Liver (tissue), 9 donors: ENCODE data around the gene GTPBP8. TPM values are rescaled to one million over a fixed set of nuclear protein-coding genes. Genes with fewer than 3 reads are reported as not detected.

Experiments
- DNase-seq: peaks from one replicate; pipeline ENCODE4 v3.0.0-alpha.2; 2017; ENCODE audit warnings: low spot score
- H3K27ac ChIP-seq, 2 donors: one replicate each; pipeline ENCODE4 v1.7.0; 2013; ENCODE audit warnings: inconsistent platforms in 2 of 2, low read length in 2 of 2, control low read depth in 1 of 2, low read depth in 1 of 2, mild to moderate bottlenecking in 1 of 2
- H3K27me3 ChIP-seq, 4 donors: one replicate each; pipeline versions ENCODE4 v1.6.1 to v1.7.0; 2013; ENCODE audit warnings: low read length in 3 of 4, inconsistent platforms in 1 of 4, mild to moderate bottlenecking in 1 of 4, moderate library complexity in 1 of 4; ENCODE audit not compliant: control insufficient read depth in 4 of 4, insufficient read depth in 4 of 4
- H3K36me3 ChIP-seq, 4 donors: one replicate each; pipeline versions ENCODE4 v1.6.1 to v1.7.0; 2013; ENCODE audit warnings: low read length in 3 of 4, mild to moderate bottlenecking in 3 of 4, low read depth in 1 of 4, moderate library complexity in 1 of 4; ENCODE audit not compliant: control insufficient read depth in 4 of 4, insufficient read depth in 3 of 4
- H3K4me1 ChIP-seq, 4 donors: one replicate each; pipeline versions ENCODE4 v1.6.1 to v1.7.0; 2013; ENCODE audit warnings: low read length in 3 of 4, mild to moderate bottlenecking in 3 of 4, moderate library complexity in 1 of 4; ENCODE audit not compliant: control insufficient read depth in 4 of 4, insufficient read depth in 4 of 4
- H3K4me3 ChIP-seq, 3 donors: one replicate each; pipeline versions ENCODE4 v1.6.1 to v1.7.0; 2013; ENCODE audit warnings: low read length in 3 of 3, control low read depth in 1 of 3, low read depth in 1 of 3, mild to moderate bottlenecking in 1 of 3
- H3K9ac ChIP-seq, 2 donors: one replicate each; pipeline ENCODE4 v1.7.0; 2013; ENCODE audit warnings: low read length in 2 of 2, mild to moderate bottlenecking in 2 of 2, moderate library complexity in 2 of 2, control low read depth in 1 of 2, low read depth in 1 of 2
- H3K9me3 ChIP-seq, 4 donors: one replicate each; pipeline versions ENCODE4 v1.6.1 to v1.7.0; 2013; ENCODE audit warnings: low read length in 3 of 4; ENCODE audit not compliant: control insufficient read depth in 4 of 4
- ATF3 ChIP-seq: IDR thresholded peaks from 2 replicates; pipeline ENCODE4 v1.6.1; 2016; ENCODE audit warnings: antibody characterized with exemption
- CTCF ChIP-seq: fragments of 150-350 bp; IDR thresholded peaks from 2 replicates; pipeline ENCODE4 v1.5.1; 2017; ENCODE audit warnings: improper control_type of control experiment, low read depth, low read length; ENCODE audit not compliant: missing input control
- EGR1 ChIP-seq, 2 donors: IDR thresholded peaks; 2 replicates each; pipeline ENCODE4 v1.6.1; 2016 to 2018; ENCODE audit warnings: antibody characterized with exemption in 2 of 2, low read depth in 2 of 2
- FOXA1 ChIP-seq: IDR thresholded peaks from 2 replicates; pipeline ENCODE4 v1.6.1; 2016; ENCODE audit warnings: antibody characterized with exemption
- FOXA2 ChIP-seq: IDR thresholded peaks from 2 replicates; pipeline ENCODE4 v1.6.1; 2016; ENCODE audit warnings: antibody characterized with exemption
- HNF4A ChIP-seq, 2 donors: conservative IDR thresholded peaks; 2 replicates each; pipeline ENCODE4 v1.6.1; 2016; ENCODE audit warnings: antibody characterized with exemption in 2 of 2, mild to moderate bottlenecking in 2 of 2
- HNF4G ChIP-seq: IDR thresholded peaks from 2 replicates; pipeline ENCODE4 v1.6.1; 2016; ENCODE audit warnings: antibody characterized with exemption
- JUND ChIP-seq, 2 donors: IDR thresholded peaks; 2 replicates each; pipeline ENCODE4 v1.6.1; 2016; ENCODE audit warnings: antibody characterized with exemption in 2 of 2
- NR2F2 ChIP-seq: IDR thresholded peaks from 2 replicates; pipeline ENCODE4 v1.6.1; 2016; ENCODE audit warnings: antibody characterized with exemption
- RAD21 ChIP-seq, 2 donors: IDR thresholded peaks; 2 replicates each; pipeline ENCODE4 v1.6.1; 2016; ENCODE audit warnings: antibody characterized with exemption in 2 of 2, mild to moderate bottlenecking in 2 of 2
- REST ChIP-seq: IDR thresholded peaks from 2 replicates; pipeline ENCODE4 v1.6.1; 2016; ENCODE audit warnings: antibody characterized with exemption, mild to moderate bottlenecking
- RXRA ChIP-seq, 2 donors: IDR thresholded peaks; 2 replicates each; pipeline ENCODE4 v1.6.1; 2017 to 2018; ENCODE audit warnings: antibody characterized with exemption in 2 of 2, mild to moderate bottlenecking in 1 of 2
- SP1 ChIP-seq: IDR thresholded peaks from 2 replicates; pipeline ENCODE4 v1.6.1; 2018; ENCODE audit warnings: antibody characterized with exemption, mild to moderate bottlenecking
- TAF1 ChIP-seq: conservative IDR thresholded peaks from 2 replicates; pipeline ENCODE4 v1.6.1; 2016; ENCODE audit warnings: antibody characterized with exemption, mild to moderate bottlenecking
- YY1 ChIP-seq: IDR thresholded peaks from 2 replicates; pipeline ENCODE4 v1.6.1; 2016; ENCODE audit warnings: antibody characterized with exemption, mild to moderate bottlenecking
- WGBS: extraction: QIAGEN DNeasy Blood & Tissue Kit; methylation state at CpG from one replicate; pipeline ENCODE4 v1.1.7; 2013; 5-methylcytosine and 5-hydroxymethylcytosine counted together
- polyA plus RNA-seq, 2 donors: library from polyadenylated mRNA; stranded (reverse) in 1 of 2; unstranded in 1 of 2; fragments of 200-250 nt in 1 of 2; fragments of >200 nt in 1 of 2; fragmentation: Nextera tagmentation in 1 of 2; extraction: Ambion mirVana in 1 of 2; gene quantifications; one replicate each; pipeline versions ENCODE4 v1.2.1 to v1.2.3, GENCODE V29; 2013 to 2015
- total RNA-seq, 2 donors: library from RNA; depleted of rRNA; stranded (reverse); fragments of >200 nt; gene quantifications; one replicate each; pipeline ENCODE4 v1.2.3, GENCODE V29; 2014
- TF ChIP-seq, protein P1 (sequence below): IDR thresholded peaks from 2 replicates; pipeline ENCODE4 v1.6.1; 2016; ENCODE audit warnings: antibody characterized with exemption
- TF ChIP-seq, protein P2 (sequence below): IDR thresholded peaks from 2 replicates; pipeline ENCODE4 v1.6.1; 2016; ENCODE audit warnings: antibody characterized with exemption
- donor health status: healthy.
- donor health status: healthy.
- donor health status: healthy.
- donor health status: healthy.
- donor health status: healthy.

The GTPBP8 gene
- total and polyA plus RNA-seq, 4 donors: 7.4 to 17.6 (median 9.2) TPM

DNA sequence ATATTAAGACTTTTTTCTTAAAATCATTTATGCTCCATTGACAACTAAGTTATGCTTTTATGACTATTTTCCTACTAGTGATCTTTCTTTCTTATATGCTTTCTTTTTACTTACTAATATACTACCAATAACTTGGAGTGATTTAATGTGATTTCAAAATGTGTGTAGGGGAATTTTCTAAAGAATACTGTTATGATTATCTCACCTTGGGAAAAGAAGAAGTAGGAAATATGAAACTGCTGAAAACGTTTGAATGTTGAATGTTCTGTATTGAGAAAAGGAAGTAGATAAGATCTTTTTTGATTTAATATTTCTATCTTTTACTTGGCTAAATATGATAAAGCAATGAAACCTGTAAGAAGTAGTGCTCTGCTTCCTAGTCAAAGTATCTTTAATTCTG is 8.1 kb upstream of the GTPBP8 start:
- H3K27me3 ChIP-seq: no peaks in the 10 kb centered on the region
- WGBS: 36% methylated on average over 1 of the region's 1 CpG
- no peaks in the 10 kb centered on the region for H3K9me3 ChIP-seq
- H3K4me3 ChIP-seq: no peak overlapping the region
- no peaks in the 10 kb centered on the region for H3K4me1 ChIP-seq
- DNase-seq: no peak
- H3K9ac ChIP-seq: no peak overlapping the region
- TF ChIP-seq CTCF (no peak), NR2F2 (no peak), EGR1 (IDR thresholded peaks at IDR 0.05; ENCODE audit: low read depth in 2 of 2) (no peak), JUND (IDR thresholded peaks at IDR 0.05) (no peak), RXRA (IDR thresholded peaks at IDR 0.05) (no peak), HNF4G (no peak), HNF4A (conservative IDR thresholded peaks at IDR 0.05) (no peak), ATF3 (no peak), RAD21 (IDR thresholded peaks at IDR 0.05) (no peak), FOXA1 (no peak), FOXA2 (no peak), TAF1 (no peak), SP1 (no peak)
- TF ChIP-seq, protein P1, sequence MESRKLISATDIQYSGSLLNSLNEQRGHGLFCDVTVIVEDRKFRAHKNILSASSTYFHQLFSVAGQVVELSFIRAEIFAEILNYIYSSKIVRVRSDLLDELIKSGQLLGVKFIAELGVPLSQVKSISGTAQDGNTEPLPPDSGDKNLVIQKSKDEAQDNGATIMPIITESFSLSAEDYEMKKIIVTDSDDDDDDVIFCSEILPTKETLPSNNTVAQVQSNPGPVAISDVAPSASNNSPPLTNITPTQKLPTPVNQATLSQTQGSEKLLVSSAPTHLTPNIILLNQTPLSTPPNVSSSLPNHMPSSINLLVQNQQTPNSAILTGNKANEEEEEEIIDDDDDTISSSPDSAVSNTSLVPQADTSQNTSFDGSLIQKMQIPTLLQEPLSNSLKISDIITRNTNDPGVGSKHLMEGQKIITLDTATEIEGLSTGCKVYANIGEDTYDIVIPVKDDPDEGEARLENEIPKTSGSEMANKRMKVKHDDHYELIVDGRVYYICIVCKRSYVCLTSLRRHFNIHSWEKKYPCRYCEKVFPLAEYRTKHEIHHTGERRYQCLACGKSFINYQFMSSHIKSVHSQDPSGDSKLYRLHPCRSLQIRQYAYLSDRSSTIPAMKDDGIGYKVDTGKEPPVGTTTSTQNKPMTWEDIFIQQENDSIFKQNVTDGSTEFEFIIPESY: no peak
- TF ChIP-seq, protein P2, sequence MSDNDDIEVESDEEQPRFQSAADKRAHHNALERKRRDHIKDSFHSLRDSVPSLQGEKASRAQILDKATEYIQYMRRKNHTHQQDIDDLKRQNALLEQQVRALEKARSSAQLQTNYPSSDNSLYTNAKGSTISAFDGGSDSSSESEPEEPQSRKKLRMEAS: no peak
- H3K36me3 ChIP-seq: no peaks in the 10 kb centered on the region
- no peak overlapping the region for H3K27ac ChIP-seq

DNA sequence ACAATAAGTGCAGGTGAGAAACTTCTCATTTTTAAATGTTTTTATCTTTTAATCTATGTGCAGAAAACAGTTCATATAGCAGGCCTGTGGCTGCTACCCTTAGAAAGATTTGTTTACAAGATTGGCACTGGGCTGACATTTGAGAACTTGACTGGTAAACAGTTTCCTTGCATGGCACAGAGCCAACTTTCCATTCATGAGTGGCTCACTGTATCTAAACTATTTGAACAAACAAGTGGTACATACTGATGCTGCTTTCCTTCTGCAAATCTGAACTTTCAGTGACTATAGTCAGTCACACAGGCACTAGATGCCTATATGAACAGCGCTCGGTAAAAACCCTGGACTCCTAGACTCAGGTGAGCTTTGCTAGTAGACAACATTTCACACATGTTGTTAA is 6.3 kb upstream of the GTPBP8 start:
- 92% methylated on average over 2 of the region's 2 CpGs for WGBS

More for the DNA sequence above, 6.3 kb upstream of the GTPBP8 start:
- no peak overlapping the region for H3K27ac ChIP-seq
- no peak for TF ChIP-seq HNF4G
- TF ChIP-seq HNF4A (conservative IDR thresholded peaks at IDR 0.05): no peak
- no peak for TF ChIP-seq CTCF
- TF ChIP-seq REST: no peak
- TF ChIP-seq EGR1 (IDR thresholded peaks at IDR 0.05; ENCODE audit: low read depth in 2 of 2): no peak
- TF ChIP-seq RXRA (IDR thresholded peaks at IDR 0.05): no peak
- TF ChIP-seq FOXA2: no peak
- no peak for TF ChIP-seq FOXA1
- no peak for TF ChIP-seq JUND (IDR thresholded peaks at IDR 0.05)
- no peak for TF ChIP-seq NR2F2
- TF ChIP-seq YY1: no peak
- no peak for TF ChIP-seq ATF3
- no peak for TF ChIP-seq RAD21 (IDR thresholded peaks at IDR 0.05)
- TF ChIP-seq, protein P2: no peak
- H3K4me1 ChIP-seq: no peaks in the 10 kb centered on the region
- no peaks in the 10 kb centered on the region for H3K36me3 ChIP-seq
- no peak overlapping the region for H3K9ac ChIP-seq
- H3K27me3 ChIP-seq: no peaks in the 10 kb centered on the region
- no peak for DNase-seq
- H3K9me3 ChIP-seq: no peaks in the 10 kb centered on the region
- H3K4me3 ChIP-seq: no peak overlapping the region
